ENCODE results near the gene ARL15. TPM values are rescaled to one million over a fixed set of nuclear protein-coding genes. Genes with fewer than 3 reads are reported as not detected.

The ARL15 gene
- total RNA-seq, 2 experiments from 2014 or later, result 5.7 to 6.3 TPM

DNA sequence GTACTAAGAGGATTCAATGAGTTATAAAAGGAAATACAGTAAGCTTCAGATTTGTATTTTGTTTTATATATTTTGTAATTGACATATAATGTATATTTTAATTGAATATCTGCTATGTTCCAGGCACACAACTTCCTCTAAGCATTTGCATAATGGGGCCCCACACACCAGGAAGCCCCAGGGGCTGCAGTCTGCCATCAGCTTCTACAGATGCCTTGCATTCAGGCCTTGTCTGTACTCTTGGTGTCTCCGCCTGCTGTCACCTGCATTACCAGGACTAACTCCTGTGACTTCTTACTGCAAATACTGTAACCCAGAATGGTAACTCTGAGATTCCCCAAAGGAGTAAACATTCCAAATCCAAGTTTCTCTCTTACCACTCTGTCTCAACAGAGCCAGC, 20.6 kb downstream of the ARL15 start:
- H3K4me1 Mint-ChIP-seq (ENCODE audit: low read depth), result peaks cover 19% of the 10 kb centered on the region
- TF ChIP-seq, protein P1, sequence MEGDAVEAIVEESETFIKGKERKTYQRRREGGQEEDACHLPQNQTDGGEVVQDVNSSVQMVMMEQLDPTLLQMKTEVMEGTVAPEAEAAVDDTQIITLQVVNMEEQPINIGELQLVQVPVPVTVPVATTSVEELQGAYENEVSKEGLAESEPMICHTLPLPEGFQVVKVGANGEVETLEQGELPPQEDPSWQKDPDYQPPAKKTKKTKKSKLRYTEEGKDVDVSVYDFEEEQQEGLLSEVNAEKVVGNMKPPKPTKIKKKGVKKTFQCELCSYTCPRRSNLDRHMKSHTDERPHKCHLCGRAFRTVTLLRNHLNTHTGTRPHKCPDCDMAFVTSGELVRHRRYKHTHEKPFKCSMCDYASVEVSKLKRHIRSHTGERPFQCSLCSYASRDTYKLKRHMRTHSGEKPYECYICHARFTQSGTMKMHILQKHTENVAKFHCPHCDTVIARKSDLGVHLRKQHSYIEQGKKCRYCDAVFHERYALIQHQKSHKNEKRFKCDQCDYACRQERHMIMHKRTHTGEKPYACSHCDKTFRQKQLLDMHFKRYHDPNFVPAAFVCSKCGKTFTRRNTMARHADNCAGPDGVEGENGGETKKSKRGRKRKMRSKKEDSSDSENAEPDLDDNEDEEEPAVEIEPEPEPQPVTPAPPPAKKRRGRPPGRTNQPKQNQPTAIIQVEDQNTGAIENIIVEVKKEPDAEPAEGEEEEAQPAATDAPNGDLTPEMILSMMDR (IDR thresholded peaks at IDR 0.05), result no peak
- H3K27ac Mint-ChIP-seq, result no peak overlapping the region
- no peaks in the 10 kb centered on the region for H3K27me3 Mint-ChIP-seq
- H3K9me3 Mint-ChIP-seq, result peaks cover 13% of the 10 kb centered on the region
- POLR2A ChIA-PET, result no interaction called here
- intact Hi-C loops (cut with micrococcal nuclease), result no loop called here
- no peak for ATAC-seq
- H3K4me3 Mint-ChIP-seq, result no peak overlapping the region
- CTCF ChIA-PET, result no interaction called here
- peaks cover 8% of the 10 kb centered on the region for H3K36me3 Mint-ChIP-seq (ENCODE audit: low read depth)
- DNase-seq, result no peak

DNA sequence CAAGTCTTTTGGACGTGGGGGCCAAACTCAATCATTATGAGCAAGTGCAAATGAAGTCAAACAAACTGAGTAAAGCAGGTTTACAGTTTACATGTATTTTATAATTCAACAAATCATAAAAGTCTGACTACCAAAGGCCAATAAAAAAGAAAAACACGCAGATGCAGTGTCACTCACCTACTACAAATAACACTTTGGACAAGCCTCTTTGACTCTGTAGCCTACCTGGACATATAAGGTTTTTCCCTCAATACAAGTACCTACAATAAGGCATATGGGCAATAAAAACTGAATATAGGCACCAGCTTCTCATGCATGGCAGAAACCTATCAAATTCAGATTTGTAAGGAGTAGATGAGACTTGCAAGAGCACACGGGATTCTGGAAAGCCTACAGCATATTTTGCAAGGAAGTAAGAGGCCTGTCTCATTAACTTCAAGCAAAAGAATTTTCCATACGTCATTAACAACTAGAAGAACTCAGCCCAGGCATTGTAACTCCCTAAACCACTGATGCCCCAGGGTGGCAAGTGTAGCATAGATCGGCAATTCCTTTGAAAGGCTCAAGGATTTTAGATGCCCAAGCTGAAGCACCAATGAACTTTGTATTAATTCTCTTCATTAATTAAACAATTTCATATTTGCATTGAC, 21.7 kb downstream of the ARL15 start:
- CTCF ChIA-PET, result no interaction called here
- Mint-ChIP-seq H3K36me3 (ENCODE audit: low read depth) (peaks cover 8% of the 10 kb centered on the region), H3K27ac (no peak overlapping the region), H3K4me1 (ENCODE audit: low read depth) (peaks cover 14% of the 10 kb centered on the region), H3K27me3 (no peaks in the 10 kb centered on the region), H3K4me3 (no peak overlapping the region), H3K9me3 (peaks cover 13% of the 10 kb centered on the region)
- POLR2A ChIA-PET, result no interaction called here
- intact Hi-C loops (cut with micrococcal nuclease), result no loop called here
- ATAC-seq, result no peak
- no peak for DNase-seq
- TF ChIP-seq, protein P1 (IDR thresholded peaks at IDR 0.05), result no peak

DNA sequence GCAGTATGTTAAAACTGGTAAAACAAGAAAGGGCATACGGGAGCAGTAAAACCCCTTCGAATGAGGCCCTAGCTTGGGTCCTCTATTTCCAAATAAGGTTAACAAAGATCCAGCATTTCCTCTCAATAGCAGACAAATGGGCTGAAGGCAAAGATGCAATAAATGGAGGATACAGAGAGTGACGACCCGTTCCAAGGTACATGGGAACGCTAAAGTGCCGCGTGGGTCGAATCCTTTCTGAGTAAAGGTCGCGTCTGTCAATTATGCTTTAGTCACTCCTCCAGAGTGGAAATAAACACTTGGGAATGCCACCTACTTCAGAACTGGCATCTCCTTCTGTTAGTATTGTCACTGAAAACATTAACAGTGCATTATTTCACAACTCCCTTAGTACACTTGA, 24.7 kb downstream of the ARL15 start:
- TF ChIP-seq, protein P1 (IDR thresholded peaks at IDR 0.05), result no peak
- intact Hi-C loops (cut with micrococcal nuclease), result no loop called here
- Mint-ChIP-seq H3K27me3 (no peaks in the 10 kb centered on the region), H3K4me3 (no peak overlapping the region), H3K27ac (no peak overlapping the region), H3K9me3 (peaks cover 13% of the 10 kb centered on the region), H3K36me3 (ENCODE audit: low read depth) (peaks cover 10% of the 10 kb centered on the region), H3K4me1 (ENCODE audit: low read depth) (peaks cover 5% of the 10 kb centered on the region)
- POLR2A ChIA-PET, result interaction anchor here (0.6 kb wide), 1 partner anchor 46 kb away, joined by 3 read pairs; no protein-coding TSS in a partner anchor
- ATAC-seq (no peak), DNase-seq (no peak)
- CTCF ChIA-PET, result no interaction called here

DNA sequence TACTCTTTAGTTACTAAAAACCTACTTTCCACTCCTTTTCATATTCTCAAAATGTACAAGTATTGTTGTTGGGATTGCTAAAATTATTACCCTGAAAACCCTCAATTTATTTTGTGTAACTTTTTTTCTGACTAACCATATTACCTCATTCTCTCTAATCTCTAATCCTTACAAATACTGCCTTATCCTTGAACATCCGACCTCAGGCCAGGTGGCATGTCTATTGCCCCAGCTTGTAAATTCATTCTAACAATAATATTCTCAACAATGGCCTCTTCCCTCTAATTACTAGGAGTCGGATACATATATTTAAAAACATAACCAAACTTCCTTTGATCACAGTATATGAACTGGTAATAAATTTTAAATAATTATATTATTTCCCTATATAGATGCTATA, 25.8 kb downstream of the ARL15 start:
- intact Hi-C loops (cut with micrococcal nuclease), result no loop called here
- peaks cover 15% of the 10 kb centered on the region for H3K36me3 Mint-ChIP-seq (ENCODE audit: low read depth)
- CTCF ChIA-PET, result no interaction called here
- no peak overlapping the region for H3K4me3 Mint-ChIP-seq
- peaks cover 2% of the 10 kb centered on the region for H3K4me1 Mint-ChIP-seq (ENCODE audit: low read depth)
- H3K27me3 Mint-ChIP-seq, result no peaks in the 10 kb centered on the region
- TF ChIP-seq, protein P1 (IDR thresholded peaks at IDR 0.05), result no peak
- H3K27ac Mint-ChIP-seq, result no peak overlapping the region
- no peak for ATAC-seq
- peaks cover 13% of the 10 kb centered on the region for H3K9me3 Mint-ChIP-seq
- POLR2A ChIA-PET, result no interaction called here
- DNase-seq, result no peak

DNA sequence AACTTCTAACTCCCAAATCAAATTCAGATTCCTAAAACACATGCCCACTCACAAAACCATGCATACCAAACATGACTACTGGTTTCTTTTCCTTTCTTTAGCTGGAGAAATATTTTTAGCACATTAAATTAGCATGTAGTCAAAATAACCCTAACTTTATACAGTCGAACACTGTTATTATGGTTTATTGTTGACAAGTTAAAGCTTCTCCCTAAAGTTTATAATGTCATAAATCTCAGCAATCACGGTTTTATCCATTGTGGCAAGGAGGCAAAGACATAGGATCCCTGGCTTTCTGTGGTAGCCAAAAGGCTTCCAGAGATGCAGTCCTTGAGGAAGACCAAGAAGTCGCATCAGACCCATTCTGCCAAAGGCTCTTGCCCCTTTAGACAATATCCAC, 27.5 kb downstream of the ARL15 start:
- ATAC-seq, result no peak
- no peak for DNase-seq
- ChIA-PET CTCF (interaction anchor here (1.2 kb wide), 1 partner anchor 39 kb away, joined by 4 read pairs; no protein-coding TSS in a partner anchor), POLR2A (interaction anchor here (0.7 kb wide), 1 partner anchor 257 kb away, joined by 3 read pairs; no protein-coding TSS in a partner anchor)
- Mint-ChIP-seq H3K36me3 (ENCODE audit: low read depth) (peaks cover 15% of the 10 kb centered on the region), H3K27me3 (no peaks in the 10 kb centered on the region), H3K4me3 (no peak overlapping the region), H3K9me3 (peaks cover 6% of the 10 kb centered on the region), H3K4me1 (ENCODE audit: low read depth) (peaks cover 2% of the 10 kb centered on the region), H3K27ac (no peak overlapping the region)
- intact Hi-C loops (cut with micrococcal nuclease), result no loop called here
- TF ChIP-seq, protein P1 (IDR thresholded peaks at IDR 0.05), result no peak

All from activated CD8-positive, alpha-beta T cell treated with anti-CD3 and anti-CD28 coated beads for 36 hours (primary cell).